Measurements from ENCODE around the gene LAMA2. TPM values are rescaled to one million over a fixed set of nuclear protein-coding genes. Genes with fewer than 3 reads are reported as not detected.

The LAMA2 gene
- total RNA-seq, 1 experiment from 2014 or later, result 0.41 TPM

DNA sequence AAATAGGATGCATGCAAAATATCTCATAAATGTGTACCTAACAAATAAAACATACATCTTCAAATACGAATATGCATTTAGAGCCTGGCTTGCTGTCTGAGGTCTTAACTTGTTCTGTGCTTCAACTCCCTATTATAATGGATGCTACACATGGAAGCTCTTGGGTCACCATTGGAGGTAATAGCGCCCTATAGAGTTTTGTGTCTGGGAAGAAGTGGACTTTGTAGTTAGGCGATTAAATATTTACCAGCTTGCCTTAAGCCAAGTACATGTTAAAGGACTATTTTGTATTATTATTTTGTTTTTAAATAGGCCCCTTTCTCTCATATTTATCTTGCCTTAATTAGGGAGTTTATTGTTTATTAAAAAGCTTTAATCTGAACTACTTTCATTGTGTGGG, 107.4 kb downstream of the LAMA2 start:
- in situ Hi-C loops (cut with HindIII; ENCODE audit: low pct_unique_long_range_greater_than_20kb, low sequenced_read_pairs), result no loop called here
- no peak for DNase-seq (ENCODE audit: low read depth)

GRCh38 chr6:128990915-128991314, 108.0 kb downstream of the LAMA2 start:
- no peak for DNase-seq (ENCODE audit: low read depth)
- in situ Hi-C loops (cut with HindIII; ENCODE audit: low pct_unique_long_range_greater_than_20kb, low sequenced_read_pairs), result no loop called here

GRCh38 chr6:128993166-128993565, 110.2 kb downstream of the LAMA2 start:
- in situ Hi-C loops (cut with HindIII; ENCODE audit: low pct_unique_long_range_greater_than_20kb, low sequenced_read_pairs), result no loop called here
- DNase-seq (ENCODE audit: low read depth), result no peak

DNA sequence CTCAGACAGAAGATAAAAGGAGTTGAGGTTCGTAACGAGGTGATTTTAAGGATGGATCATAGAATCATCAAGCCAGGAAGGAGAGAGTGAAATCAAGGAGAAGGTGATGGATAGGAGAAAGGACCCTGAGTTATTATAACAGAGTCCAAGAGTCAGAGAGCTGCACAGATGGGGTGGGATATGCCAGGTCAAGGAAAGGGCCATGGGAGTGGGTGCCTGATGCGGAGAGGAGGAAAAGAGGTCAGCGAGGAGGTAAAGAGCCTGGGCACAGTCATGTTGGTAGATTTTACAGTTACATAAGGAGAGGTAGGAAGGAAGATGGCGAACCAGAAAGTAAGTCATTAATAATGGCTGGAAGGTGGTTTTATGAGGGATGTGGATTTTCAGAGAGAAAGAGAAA, 114.9 kb downstream of the LAMA2 start:
- DNase-seq (ENCODE audit: low read depth), result no peak

DNA sequence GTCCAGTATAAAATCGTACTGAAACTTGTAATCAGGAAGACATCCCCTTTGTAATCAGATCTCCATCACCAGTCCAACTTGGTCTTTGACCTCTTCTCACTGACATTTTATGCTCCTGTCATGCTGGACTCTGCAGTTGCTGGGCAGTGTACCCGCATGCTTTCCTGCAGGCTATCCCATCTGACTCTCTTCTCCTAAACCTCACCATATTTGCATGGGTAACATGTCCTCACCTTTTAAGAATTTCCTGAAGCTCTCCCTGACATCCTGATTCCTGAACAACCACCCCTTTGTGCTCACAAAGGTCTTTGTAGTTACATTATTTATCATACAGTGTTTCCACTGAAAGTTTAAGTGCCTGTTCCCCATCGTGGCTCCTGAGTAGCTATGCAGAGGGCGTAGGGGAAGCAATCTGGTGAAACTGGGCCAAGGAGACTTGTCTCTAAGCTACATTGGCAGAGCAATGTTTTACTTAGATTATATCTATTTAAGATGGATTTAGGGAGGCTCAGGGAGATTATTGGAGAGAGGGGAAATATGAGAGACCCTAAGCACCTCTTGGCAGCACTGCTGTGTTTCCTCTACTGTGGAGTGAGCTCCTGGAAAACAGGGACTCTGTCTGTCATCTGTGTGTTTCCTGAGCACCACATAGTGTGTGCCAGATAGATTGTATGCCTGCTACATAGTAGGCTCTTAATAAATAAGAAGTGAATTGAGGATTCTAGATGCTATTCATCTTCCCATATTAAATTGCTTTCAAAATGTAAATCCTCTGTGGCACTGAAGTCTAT, 124.0 kb downstream of the LAMA2 start:
- no peak for DNase-seq (ENCODE audit: low read depth)
- in situ Hi-C loops (cut with HindIII; ENCODE audit: low pct_unique_long_range_greater_than_20kb, low sequenced_read_pairs), result no loop called here

More for the DNA sequence above, 114.9 kb downstream of the LAMA2 start:
- in situ Hi-C loops (cut with HindIII; ENCODE audit: low pct_unique_long_range_greater_than_20kb, low sequenced_read_pairs), result no loop called here

DNA sequence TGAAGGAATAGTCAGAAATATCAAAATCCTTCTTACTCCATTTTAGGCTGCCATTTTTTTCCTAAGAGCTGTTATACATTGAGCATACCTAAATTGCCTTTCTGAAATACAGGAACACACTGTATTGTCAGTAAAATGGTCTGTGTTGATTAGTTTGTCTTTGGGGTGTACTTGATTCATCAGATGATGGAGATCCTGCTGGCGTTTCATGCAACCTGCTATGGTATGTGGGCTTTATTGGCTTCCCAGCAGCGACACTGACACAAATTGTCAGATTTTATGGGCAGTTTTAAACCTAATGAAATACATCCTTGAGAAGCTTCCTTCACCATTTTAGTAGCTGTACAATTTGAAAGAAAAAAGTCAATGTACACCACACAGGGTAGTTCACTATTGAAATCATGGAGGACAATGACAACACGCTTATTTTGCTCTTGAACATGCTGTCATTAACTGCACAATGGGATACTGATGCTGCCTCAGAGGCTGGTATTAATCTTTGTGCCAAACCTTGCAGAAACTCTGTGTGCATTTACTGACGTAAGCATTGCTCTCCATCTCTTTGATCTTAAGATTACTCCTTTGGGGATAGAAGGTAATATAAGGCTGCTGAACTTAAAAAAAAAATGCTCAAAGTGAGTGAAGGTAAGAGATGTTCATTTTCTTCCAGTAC, 124.9 kb downstream of the LAMA2 start:
- DNase-seq (ENCODE audit: low read depth), result no peak
- in situ Hi-C loops (cut with HindIII; ENCODE audit: low pct_unique_long_range_greater_than_20kb, low sequenced_read_pairs), result no loop called here

DNA sequence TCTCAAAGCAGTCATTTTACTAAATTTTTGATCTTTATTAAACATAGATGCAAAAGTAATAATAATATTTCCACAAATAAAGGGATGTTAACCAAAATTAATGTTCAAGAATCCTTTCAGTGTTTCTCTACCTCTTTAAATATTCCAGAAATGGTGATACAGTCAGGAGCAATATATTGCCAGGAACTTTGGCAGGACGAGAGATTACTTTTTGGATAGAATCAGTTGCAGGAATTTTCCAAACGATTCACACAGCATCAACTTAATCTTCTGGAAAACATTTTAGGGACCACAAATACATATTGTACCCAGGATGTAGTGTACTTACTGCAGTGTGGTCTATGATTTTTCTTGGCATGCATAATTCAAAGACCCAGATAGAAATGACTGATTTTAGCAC, 125.7 kb downstream of the LAMA2 start:
- in situ Hi-C loops (cut with HindIII; ENCODE audit: low pct_unique_long_range_greater_than_20kb, low sequenced_read_pairs), result no loop called here
- no peak for DNase-seq (ENCODE audit: low read depth)

DNA sequence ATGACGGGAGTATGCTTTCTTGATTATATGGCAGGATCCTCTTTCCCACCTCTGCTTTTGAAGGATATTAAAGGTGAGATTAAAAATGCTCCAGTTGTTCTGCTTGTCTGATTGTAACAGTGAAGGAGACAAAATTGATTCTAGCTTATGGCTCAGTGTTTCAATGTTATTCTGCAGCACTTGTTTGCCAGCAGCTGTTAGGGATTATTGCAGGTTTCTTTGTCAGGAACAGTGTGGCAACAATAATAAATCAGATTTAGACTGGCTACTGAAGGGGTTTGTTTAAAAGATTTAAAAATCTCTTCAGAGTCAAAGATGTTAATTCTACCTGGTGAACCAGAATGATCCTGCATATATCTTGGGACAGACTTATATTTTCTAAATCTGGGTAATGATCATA, 126.9 kb downstream of the LAMA2 start:
- DNase-seq (ENCODE audit: low read depth), result no peak
- in situ Hi-C loops (cut with HindIII; ENCODE audit: low pct_unique_long_range_greater_than_20kb, low sequenced_read_pairs), result no loop called here

GRCh38 chr6:129014302-129014701, 131.4 kb downstream of the LAMA2 start:
- DNase-seq (ENCODE audit: low read depth), result no peak
- in situ Hi-C loops (cut with HindIII; ENCODE audit: low pct_unique_long_range_greater_than_20kb, low sequenced_read_pairs), result no loop called here

DNA sequence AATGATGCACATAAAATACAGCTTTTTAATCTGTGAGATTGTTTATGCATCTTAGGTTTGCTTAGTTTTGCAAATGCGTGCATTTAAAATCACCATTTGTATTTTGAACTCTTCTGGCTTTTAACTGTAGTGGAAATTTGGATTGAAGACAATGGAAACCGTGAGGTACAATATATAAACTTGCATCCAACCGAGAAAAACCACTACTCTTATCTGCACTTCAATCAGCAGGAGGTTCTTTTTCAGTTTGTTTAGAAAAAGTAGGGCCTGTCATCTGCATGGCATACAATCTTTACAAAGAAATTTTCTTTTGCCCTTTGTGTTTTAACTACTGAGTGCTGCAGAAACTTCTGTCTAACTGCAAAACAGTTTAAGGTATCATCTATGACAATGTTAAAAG, 132.8 kb downstream of the LAMA2 start:
- in situ Hi-C loops (cut with HindIII; ENCODE audit: low pct_unique_long_range_greater_than_20kb, low sequenced_read_pairs), result no loop called here

DNA sequence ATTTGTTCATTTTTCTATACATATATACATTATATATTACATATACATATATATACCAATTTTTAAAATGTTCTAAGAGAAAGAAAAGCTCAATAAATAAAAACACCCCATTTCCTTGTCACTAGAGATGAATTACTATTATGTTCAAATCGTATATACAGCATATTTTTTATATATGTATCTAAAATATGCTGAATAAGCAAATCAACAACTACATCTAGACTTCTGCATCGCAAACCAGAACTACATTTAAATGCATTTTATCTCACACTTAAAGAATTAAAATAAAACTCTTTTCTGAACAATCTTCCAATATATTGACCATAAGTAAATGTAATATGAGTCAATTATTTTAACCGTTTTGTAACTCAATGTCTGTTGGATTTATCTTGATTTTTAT, 133.9 kb downstream of the LAMA2 start:
- in situ Hi-C loops (cut with HindIII; ENCODE audit: low pct_unique_long_range_greater_than_20kb, low sequenced_read_pairs), result no loop called here
- DNase-seq (ENCODE audit: low read depth), result no peak

More for the DNA sequence above, 132.8 kb downstream of the LAMA2 start:
- no peak for DNase-seq (ENCODE audit: low read depth)

- in situ Hi-C loops (cut with HindIII; ENCODE audit: low pct_unique_long_range_greater_than_20kb, low sequenced_read_pairs), result no loop called here
- no peak for DNase-seq (ENCODE audit: low read depth)
These were observed 139.1 kb downstream of the LAMA2 start for GRCh38 chr6:129022011-129022553.

GRCh38 chr6:129026601-129027000, 143.7 kb downstream of the LAMA2 start:
- DNase-seq (ENCODE audit: low read depth), result no peak
- in situ Hi-C loops (cut with HindIII; ENCODE audit: low pct_unique_long_range_greater_than_20kb, low sequenced_read_pairs), result no loop called here

GRCh38 chr6:129029778-129030177, 146.8 kb downstream of the LAMA2 start:
- DNase-seq (ENCODE audit: low read depth), result no peak

GRCh38 chr6:129030215-129030614, 147.3 kb downstream of the LAMA2 start:
- DNase-seq (ENCODE audit: low read depth), result no peak
- in situ Hi-C loops (cut with HindIII; ENCODE audit: low pct_unique_long_range_greater_than_20kb, low sequenced_read_pairs), result no loop called here

More at GRCh38 chr6:129029778-129030177, 146.8 kb downstream of the LAMA2 start:
- in situ Hi-C loops (cut with HindIII; ENCODE audit: low pct_unique_long_range_greater_than_20kb, low sequenced_read_pairs), result no loop called here

DNA sequence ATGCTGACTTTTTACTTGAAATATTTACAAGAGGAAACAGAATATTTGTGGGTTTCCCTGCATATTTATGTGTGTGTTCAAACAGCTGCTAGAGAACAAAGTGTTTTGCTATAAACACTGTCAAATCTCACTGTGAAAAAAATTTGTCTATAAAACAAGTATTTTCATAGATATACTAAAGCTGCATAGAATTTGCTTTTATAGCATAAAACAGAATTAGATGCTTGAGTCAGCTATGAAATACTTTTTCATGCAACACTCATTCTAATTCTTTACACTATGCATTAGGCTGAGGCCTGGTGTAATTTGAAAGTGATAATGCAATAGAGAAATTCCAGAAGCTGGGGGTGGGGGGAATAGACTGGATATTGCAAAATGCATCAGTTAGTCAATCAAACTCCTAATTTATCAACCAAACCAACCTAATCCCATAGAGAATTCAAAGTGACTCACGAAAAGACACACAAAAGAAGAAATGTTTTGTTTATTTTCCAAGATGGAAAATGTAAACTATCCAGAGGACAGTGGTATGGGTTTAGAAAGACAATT, 148.2 kb downstream of the LAMA2 start:
- no peak for DNase-seq (ENCODE audit: low read depth)

DNA sequence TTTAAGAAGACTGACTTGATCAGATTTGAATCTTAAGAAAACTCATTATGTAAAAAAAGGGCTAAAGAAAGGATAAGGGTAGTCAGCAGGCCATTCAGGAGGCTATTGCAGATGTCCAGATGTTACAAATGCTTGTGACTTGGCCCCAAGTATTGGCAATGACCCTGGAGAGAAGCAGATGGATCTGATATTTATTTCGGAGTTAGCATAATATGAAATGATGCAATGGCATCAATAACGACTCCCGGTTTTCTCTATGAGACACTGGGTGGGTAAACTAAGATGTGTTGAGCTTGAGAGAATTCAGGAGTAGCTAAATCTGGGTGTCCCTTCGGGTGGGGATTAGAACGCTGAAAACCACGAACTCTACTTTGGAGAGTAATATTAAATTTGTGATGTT, 149.7 kb downstream of the LAMA2 start:
- DNase-seq (ENCODE audit: low read depth), result no peak
- in situ Hi-C loops (cut with HindIII; ENCODE audit: low pct_unique_long_range_greater_than_20kb, low sequenced_read_pairs), result no loop called here

More for the DNA sequence above, 148.2 kb downstream of the LAMA2 start:
- in situ Hi-C loops (cut with HindIII; ENCODE audit: low pct_unique_long_range_greater_than_20kb, low sequenced_read_pairs), result no loop called here

GRCh38 chr6:129033180-129033579, 150.2 kb downstream of the LAMA2 start:
- DNase-seq (ENCODE audit: low read depth), result no peak
- in situ Hi-C loops (cut with HindIII; ENCODE audit: low pct_unique_long_range_greater_than_20kb, low sequenced_read_pairs), result no loop called here

- in situ Hi-C loops (cut with HindIII; ENCODE audit: low pct_unique_long_range_greater_than_20kb, low sequenced_read_pairs), result no loop called here
- no peak for DNase-seq (ENCODE audit: low read depth)
These were observed 150.6 kb downstream of the LAMA2 start for GRCh38 chr6:129033581-129033980.

Data from Caki2 (cell line).